GM19463 (cell line): Measurements from ENCODE around the gene ILK.
A peak's percentile ranks its signal among the peaks of the same experiment; 100 is the strongest.

Source experiments
- ATAC-seq: cut with Tn5 transposase; IDR thresholded peaks from one replicate; pipeline ENCODE4 v1.9.1; 2021; ENCODE audit warnings: mild to moderate bottlenecking, moderate library complexity; ENCODE audit not compliant: unreplicated experiment

ILK gene

GRCh38 chr11:6633422-6634408 is 30.1 kb downstream of the ILK start:
- no peak for ATAC-seq

GRCh38 chr11:6634534-6634933 is 31.0 kb downstream of the ILK start:
- no peak for ATAC-seq

DNA sequence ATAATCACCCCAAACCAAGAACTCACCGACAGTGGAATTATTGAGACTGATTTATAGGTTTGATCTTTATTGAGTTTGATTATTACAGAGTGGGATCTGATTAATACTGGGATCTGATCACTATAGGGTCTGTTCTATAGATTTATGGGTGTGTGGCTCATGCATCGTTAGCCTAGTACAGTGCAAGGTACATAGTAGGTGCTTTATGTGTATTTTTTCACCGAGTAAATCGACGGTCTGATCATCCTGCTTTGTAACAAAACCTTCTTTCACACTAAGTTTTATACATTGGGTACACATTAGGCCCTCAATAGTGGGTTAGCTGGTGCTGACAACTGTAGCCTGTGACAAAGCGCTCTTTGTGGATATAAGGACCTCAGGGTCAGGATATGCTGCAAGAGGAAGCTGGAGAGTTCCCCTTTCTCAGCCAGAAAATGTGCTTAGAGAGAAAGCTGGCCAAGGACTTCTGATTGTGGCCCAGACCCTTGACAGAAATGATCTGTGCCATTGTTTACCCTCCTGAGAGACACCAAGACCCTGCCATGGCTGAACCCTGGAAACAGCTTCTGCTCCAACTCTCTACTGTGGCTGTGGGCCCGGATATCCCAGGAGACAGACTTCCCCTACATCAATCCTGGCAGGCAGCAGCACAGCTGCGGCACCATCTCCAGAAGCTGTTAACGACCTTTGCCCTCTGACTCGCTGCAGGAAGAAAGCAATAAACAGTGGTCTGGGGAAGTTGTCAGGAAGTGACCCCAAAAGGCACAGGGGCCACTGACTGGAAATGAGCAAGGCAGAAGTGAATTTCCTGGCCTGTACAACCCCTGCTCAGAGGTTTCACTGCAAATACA is 31.7 kb downstream of the ILK start:
- no peak for ATAC-seq

GRCh38 chr11:6636480-6636879 is 32.9 kb downstream of the ILK start:
- no peak for ATAC-seq

GRCh38 chr11:6637871-6638270 is 34.3 kb downstream of the ILK start:
- ATAC-seq, result no peak

DNA sequence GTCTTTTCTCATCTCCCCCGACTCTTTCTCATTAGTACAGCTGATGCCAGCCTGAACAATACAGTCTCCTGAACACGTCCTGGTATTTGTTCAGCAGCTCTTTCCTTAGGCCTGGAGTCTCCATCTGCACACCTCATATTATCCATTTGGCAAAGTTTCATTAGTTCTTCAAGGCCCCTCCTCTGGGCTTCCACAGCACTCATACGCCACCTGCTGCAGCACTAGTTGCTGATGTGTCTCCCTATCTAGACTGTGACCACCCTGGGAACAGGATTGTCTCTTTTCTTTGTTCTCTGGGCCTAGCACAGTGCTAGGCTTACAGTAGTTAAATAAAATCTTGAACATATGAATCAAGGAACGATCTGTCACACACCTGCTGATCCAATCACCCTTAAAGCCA is 34.9 kb downstream of the ILK start:
- no peak for ATAC-seq

- ATAC-seq, result no peak
Measured at GRCh38 chr11:6640036-6640984, 36.7 kb downstream of the ILK start.

GRCh38 chr11:6640985-6641701 is 37.6 kb downstream of the ILK start:
- no peak for ATAC-seq

DNA sequence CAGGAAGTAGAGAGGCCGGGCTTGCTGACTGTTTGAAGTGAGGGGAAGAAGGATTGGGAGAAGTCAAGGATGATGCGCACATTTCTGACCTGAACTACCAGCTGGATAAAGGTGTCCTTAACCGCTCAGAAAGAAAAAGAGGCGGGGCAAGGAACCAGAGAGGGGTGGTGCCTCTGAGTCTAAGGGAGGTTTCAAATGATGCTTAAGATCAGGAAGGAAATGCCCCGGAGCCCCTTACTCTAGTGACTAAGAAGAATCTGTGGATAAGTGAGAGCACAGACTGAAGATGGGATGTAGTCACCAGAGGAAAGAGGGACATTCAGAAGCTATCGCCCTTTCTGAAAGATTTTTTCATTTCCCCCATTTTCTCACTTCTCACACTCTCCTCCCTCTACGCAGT is 39.4 kb downstream of the ILK start:
- no peak for ATAC-seq

DNA sequence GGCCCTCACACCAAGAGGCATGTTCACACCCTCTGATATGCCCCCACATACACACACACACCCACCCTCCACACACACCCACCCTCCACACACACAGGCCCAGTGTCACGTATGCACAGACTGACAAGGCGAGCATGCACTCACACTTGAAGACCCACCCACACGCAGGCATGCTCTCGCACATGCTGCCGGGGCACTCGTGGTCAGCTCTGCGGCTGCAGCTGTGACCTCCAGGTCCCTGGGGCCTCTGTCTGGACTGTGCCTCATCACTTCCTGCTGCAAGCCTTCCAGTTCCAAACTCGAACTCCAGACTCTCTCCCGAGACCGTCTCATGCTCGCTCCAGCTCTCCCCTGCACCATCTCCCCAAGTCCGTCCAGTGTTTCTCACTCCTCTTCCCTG is 42.5 kb downstream of the ILK start:
- ATAC-seq, result no peak

DNA sequence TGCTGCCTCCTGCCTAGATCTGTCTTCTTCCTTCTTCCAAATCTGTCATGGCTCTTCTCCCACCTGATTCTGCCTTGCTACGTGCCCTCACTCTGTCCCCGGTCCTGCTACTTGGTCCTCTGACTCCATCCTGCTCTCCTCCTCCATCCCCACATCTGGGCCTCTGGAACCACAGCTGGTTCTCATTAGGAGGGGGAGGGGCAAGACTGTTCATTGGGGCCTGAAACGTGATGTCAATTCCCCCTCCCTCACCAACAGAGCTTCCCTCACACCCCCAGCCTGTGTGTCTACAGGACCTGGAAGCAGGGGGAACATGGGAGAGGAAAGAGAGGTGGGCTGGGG is 43.0 kb downstream of the ILK start:
- ATAC-seq, result no peak

DNA sequence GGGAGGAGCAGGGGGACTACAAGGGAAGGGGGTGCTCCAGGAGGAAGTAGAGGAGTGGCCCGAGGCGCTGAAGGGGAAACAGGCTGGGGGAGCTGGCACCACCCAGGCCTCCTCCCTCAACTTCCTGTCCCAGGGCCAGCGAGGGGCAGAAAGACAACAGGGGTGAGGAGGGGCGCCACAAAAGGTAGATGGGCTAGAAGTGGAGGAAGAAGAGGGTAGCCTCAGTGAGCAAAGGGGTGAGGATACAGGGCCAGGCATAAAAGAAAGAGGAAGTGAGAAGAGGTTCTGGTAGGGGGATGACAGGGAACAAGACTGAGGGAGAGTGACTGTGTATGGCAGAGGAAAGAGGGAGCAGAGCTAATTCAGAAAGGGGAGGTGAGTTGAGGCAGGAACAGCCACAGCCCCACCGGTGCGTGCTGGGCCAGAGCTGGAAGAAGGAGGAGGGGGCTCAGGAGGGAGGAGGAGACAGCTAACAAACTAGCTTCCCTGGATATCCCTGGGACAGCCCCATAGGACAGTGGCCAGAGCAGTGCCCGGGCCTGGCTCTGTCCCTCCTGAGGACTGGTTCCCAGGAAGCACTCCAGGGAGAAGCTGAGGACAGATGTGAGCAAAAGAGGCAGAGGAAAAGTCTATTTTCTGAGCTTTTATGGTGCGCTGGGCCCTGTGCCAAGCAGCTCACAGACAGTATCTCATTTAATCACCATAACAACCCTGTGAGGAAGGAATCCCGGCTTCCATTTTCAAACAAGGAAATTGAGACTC is 43.5 kb downstream of the ILK start:
- peak; percentile 92 for ATAC-seq

DNA sequence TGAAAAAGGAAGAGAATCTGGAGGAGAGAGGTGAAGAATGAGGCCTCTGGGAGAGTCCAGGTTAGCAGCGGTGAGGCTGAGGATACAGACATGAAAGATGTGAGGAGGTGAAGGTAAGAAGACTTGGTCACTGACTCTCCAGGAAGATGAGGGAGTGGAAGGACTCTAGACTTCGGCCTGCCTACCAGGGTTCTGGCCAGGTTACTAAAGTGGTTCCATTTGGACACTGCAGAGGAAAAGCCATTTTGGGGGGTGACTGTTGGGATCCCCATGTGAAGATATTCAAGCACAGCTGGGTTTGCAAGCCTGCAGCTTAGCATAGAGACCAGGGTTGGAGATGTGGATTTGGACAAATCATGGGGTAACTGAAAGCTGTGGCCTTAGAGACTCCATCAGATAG is 44.3 kb downstream of the ILK start:
- no peak for ATAC-seq

- ATAC-seq, result no peak
Measured at GRCh38 chr11:6648501-6648900, 44.9 kb downstream of the ILK start.

DNA sequence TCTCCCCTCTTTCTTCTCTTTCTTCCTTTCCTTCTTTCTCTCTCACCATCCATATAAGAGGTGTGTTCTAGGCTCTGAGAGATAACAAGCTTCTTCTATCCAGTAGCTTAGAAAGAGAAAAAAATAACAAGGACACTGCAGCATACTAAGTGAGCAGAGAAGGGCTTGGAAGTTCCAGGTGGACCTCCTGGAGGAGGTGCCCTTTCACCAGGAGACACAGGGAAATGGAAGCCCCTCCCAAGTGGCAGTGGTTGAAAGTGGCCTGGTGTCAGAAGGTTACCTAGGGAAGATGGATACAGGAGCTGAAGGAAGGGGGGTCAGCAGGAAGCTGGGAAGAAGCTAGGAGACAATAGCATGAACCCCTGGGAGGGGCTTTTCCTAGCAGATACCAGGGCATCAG is 46.5 kb downstream of the ILK start:
- no peak for ATAC-seq

- no peak for ATAC-seq
Measured at GRCh38 chr11:6650980-6651379, 47.4 kb downstream of the ILK start.

DNA sequence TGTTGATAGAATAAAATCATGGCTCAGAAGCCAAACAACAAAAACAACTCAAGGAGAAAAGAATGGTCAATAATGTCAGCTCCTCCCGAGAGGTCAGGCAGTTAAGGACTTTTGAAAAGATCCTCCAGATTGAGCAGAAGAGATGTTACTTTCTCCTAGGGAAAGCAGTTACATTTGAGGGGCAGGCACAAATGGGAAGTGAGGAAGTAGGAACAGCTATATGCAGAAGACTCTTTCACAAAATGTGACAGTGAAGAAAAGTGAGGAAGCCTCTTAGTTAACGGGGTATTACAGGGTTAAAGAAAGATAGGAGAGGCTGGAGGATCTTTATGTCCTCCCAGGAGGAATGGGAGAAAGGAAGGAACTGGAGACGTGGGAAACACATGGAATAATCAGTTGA is 48.6 kb downstream of the ILK start:
- ATAC-seq, result no peak

DNA sequence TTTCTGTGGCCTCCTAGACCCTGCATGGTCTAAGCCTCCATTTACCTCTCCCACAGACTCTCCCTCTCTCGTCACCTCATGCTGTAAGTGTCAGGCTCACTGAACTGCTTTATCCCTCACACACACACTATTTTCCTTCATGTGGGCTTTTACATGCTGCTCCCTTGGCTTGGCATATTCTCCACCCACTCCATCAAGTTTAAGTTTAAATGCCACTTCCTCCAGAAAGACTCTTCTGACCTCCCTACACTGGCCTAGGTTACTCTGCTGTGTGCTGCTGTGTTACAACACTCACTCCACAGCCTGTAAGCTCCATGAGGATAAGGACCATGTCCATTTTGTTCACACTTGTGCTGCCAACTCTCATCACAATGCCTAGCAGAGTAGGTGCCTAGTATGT is 49.5 kb downstream of the ILK start:
- no peak for ATAC-seq

DNA sequence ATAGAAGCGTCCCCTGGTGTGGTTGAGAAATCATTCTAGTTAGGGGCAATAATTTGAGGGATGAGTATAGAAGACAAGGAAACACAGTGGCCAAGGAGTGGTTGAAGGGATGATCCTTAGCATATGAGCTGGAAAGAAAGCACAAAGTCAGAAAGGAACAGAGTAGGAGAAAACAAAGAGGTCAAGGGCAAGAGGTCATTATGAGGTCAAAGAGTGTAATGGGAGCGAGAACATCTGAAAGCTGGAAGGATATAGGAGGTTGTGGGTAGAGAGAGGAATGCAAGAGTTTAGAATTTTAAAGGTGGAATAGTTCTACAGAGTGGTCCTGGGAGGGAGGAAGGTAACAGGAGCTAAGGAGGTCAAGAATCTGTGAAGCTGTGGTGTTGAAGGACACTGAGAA is 50.1 kb downstream of the ILK start:
- no peak for ATAC-seq
